GM18507 (cell line): Measurements from ENCODE around the gene DNER.

Experiments
- DNase-seq: peaks from one replicate; pipeline ENCODE4 v3.0.0; 2011; ENCODE audit warnings: low read depth; ENCODE audit not compliant: insufficient read length; ENCODE audit errors: extremely low spot score
- FAIRE-seq: peaks from 2 replicates; lab custom pipeline; 2011; peaks lifted over from hg19 to GRCh38; lab: Jason Lieb, UNC

DNER gene

GRCh38 chr2:229679393-229680125 is 34.8 kb downstream of the DNER start:
- no peak for FAIRE-seq

GRCh38 chr2:229675569-229675968 is 38.8 kb downstream of the DNER start:
- FAIRE-seq (no peak), DNase-seq (no peak)

More at GRCh38 chr2:229679393-229680125, 34.8 kb downstream of the DNER start:
- DNase-seq: no peak

- DNase-seq: no peak
- FAIRE-seq: no peak
These were observed 39.4 kb downstream of the DNER start for GRCh38 chr2:229674830-229675530.

- DNase-seq (no peak), FAIRE-seq (no peak)
These were observed 40.7 kb downstream of the DNER start for GRCh38 chr2:229673676-229674075.

- no peak for DNase-seq
- FAIRE-seq: no peak
These were observed 42.3 kb downstream of the DNER start for GRCh38 chr2:229672021-229672420.

GRCh38 chr2:229669841-229670240 is 44.5 kb downstream of the DNER start:
- no peak for DNase-seq
- FAIRE-seq: no peak

GRCh38 chr2:229666811-229667210 is 47.5 kb downstream of the DNER start:
- FAIRE-seq (no peak), DNase-seq (no peak)

GRCh38 chr2:229665158-229665557 is 49.2 kb downstream of the DNER start:
- DNase-seq (no peak), FAIRE-seq (no peak)

- DNase-seq (no peak), FAIRE-seq (no peak)
These were observed 52.9 kb downstream of the DNER start for GRCh38 chr2:229661478-229661877.

GRCh38 chr2:229660951-229661350 is 53.4 kb downstream of the DNER start:
- FAIRE-seq: no peak

GRCh38 chr2:229660391-229660790 is 54.0 kb downstream of the DNER start:
- FAIRE-seq (no peak), DNase-seq (no peak)

More at GRCh38 chr2:229660951-229661350, 53.4 kb downstream of the DNER start:
- no peak for DNase-seq

- FAIRE-seq (no peak), DNase-seq (no peak)
These were observed 56.4 kb downstream of the DNER start for GRCh38 chr2:229658004-229658403.

GRCh38 chr2:229654437-229654836 is 59.9 kb downstream of the DNER start:
- no peak for FAIRE-seq
- no peak for DNase-seq

- FAIRE-seq: no peak
- DNase-seq: no peak
These were observed 60.8 kb downstream of the DNER start for GRCh38 chr2:229653531-229653930.

- no peak for FAIRE-seq
- no peak for DNase-seq
These were observed 61.6 kb downstream of the DNER start for GRCh38 chr2:229652796-229653195.

GRCh38 chr2:229650901-229651300 is 63.5 kb downstream of the DNER start:
- DNase-seq: no peak
- no peak for FAIRE-seq

- no peak for DNase-seq
- no peak for FAIRE-seq
These were observed 64.3 kb downstream of the DNER start for GRCh38 chr2:229650059-229650458.

GRCh38 chr2:229646186-229646723 is 68.1 kb downstream of the DNER start:
- no peak for FAIRE-seq
- no peak for DNase-seq

- FAIRE-seq (no peak), DNase-seq (no peak)
These were observed 72.0 kb downstream of the DNER start for GRCh38 chr2:229642371-229642770.

- DNase-seq (no peak), FAIRE-seq (no peak)
These were observed 72.7 kb downstream of the DNER start for GRCh38 chr2:229641676-229642075.

GRCh38 chr2:229640636-229641035 is 73.7 kb downstream of the DNER start:
- DNase-seq (no peak), FAIRE-seq (no peak)
